ENCODE data around the gene TAF11. TPM values are rescaled to one million over a fixed set of nuclear protein-coding genes. Genes with fewer than 3 reads are reported as not detected.

The TAF11 gene
- total RNA-seq, 2 donors from 2014 or later, result 16.6 to 16.8 TPM

- H3K9me3 ChIP-seq, result no peaks in the 10 kb centered on the region
- TF ChIP-seq POLR2A (IDR thresholded peaks at IDR 0.05), result no peak
- TF ChIP-seq, protein P1, sequence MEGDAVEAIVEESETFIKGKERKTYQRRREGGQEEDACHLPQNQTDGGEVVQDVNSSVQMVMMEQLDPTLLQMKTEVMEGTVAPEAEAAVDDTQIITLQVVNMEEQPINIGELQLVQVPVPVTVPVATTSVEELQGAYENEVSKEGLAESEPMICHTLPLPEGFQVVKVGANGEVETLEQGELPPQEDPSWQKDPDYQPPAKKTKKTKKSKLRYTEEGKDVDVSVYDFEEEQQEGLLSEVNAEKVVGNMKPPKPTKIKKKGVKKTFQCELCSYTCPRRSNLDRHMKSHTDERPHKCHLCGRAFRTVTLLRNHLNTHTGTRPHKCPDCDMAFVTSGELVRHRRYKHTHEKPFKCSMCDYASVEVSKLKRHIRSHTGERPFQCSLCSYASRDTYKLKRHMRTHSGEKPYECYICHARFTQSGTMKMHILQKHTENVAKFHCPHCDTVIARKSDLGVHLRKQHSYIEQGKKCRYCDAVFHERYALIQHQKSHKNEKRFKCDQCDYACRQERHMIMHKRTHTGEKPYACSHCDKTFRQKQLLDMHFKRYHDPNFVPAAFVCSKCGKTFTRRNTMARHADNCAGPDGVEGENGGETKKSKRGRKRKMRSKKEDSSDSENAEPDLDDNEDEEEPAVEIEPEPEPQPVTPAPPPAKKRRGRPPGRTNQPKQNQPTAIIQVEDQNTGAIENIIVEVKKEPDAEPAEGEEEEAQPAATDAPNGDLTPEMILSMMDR (IDR thresholded peaks at IDR 0.05), result no peak
- DNase-seq (no peak), ATAC-seq (no peak)
- intact Hi-C loops (cut with DNase I), result no loop called here
- 83 to 98% methylated on average over 4 of the region's 4 CpGs for WGBS, 2 donors
- no peaks in the 10 kb centered on the region for H3K36me3 ChIP-seq (replicated peaks in 1 of 2; ENCODE audit: insufficient read depth in 1 of 2, low read depth in 2 of 2)
- no peaks in the 10 kb centered on the region for H3K27me3 ChIP-seq
- no peaks in the 10 kb centered on the region for H3K4me1 ChIP-seq
- no peak overlapping the region for H3K27ac ChIP-seq
- no peak overlapping the region for H3K4me3 ChIP-seq
These were observed 32.3 kb upstream of the TAF11 start for GRCh38 chr6:34920097-34920496.

- no peaks in the 10 kb centered on the region for H3K27me3 ChIP-seq
- no peaks in the 10 kb centered on the region for H3K9me3 ChIP-seq
- ATAC-seq (no peak), DNase-seq (no peak)
- WGBS, 2 donors, result 90 to 97% methylated on average over 1 of the region's 1 CpG
- H3K27ac ChIP-seq, result no peak overlapping the region
- H3K4me3 ChIP-seq, result no peak overlapping the region
- no peaks in the 10 kb centered on the region for H3K4me1 ChIP-seq
- H3K36me3 ChIP-seq (replicated peaks in 1 of 2; ENCODE audit: insufficient read depth in 1 of 2, low read depth in 2 of 2), result no peaks in the 10 kb centered on the region
- TF ChIP-seq, protein P1 (IDR thresholded peaks at IDR 0.05), result no peak
- TF ChIP-seq POLR2A (IDR thresholded peaks at IDR 0.05), result no peak
- intact Hi-C loops (cut with DNase I), result no loop called here
These were observed 31.8 kb upstream of the TAF11 start for GRCh38 chr6:34919651-34920050.

DNA sequence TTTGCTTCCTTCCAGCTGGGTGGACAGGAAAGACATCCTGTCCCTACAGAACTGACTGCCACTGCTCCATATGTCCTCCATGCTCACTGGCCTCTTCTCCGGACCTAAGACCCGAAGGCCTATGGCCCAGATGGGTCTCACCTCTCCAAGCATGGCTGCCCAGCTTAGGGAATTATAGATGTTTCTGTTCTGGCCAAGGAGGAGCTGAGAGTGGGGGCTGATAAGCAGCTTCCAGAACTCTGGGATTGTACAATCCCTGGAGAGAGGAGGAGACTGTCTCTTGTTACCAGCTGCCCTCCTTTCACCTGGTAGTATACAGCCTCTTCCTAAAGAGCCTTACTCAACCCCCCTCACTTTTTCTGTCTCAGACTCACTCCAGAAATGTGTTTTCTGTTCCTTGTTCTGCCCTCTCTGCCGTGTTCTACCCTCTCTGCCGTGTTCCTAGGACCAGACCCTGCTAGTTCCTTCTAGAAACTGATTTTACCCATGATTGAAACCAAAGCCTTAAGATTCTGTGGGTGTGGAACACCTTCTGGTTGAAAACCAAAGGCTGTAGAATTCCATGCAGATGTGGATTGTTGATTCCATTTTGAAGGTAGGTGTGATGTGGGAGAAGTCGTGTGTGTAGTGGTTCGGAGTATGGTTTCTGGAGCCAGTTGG, 29.9 kb upstream of the TAF11 start:
- no peaks in the 10 kb centered on the region for H3K36me3 ChIP-seq (replicated peaks in 1 of 2; ENCODE audit: insufficient read depth in 1 of 2, low read depth in 2 of 2)
- no peaks in the 10 kb centered on the region for H3K9me3 ChIP-seq
- no peaks in the 10 kb centered on the region for H3K4me1 ChIP-seq
- H3K27ac ChIP-seq, result no peak overlapping the region
- H3K27me3 ChIP-seq, result no peaks in the 10 kb centered on the region
- WGBS, 2 donors, result 85 to 92% methylated on average over 6 of the region's 6 CpGs
- TF ChIP-seq, protein P1 (IDR thresholded peaks at IDR 0.05), result no peak
- TF ChIP-seq POLR2A (IDR thresholded peaks at IDR 0.05), result no peak
- intact Hi-C loops (cut with DNase I), result no loop called here
- DNase-seq, result no peak
- ATAC-seq, result no peak
- H3K4me3 ChIP-seq, result no peak overlapping the region

DNA sequence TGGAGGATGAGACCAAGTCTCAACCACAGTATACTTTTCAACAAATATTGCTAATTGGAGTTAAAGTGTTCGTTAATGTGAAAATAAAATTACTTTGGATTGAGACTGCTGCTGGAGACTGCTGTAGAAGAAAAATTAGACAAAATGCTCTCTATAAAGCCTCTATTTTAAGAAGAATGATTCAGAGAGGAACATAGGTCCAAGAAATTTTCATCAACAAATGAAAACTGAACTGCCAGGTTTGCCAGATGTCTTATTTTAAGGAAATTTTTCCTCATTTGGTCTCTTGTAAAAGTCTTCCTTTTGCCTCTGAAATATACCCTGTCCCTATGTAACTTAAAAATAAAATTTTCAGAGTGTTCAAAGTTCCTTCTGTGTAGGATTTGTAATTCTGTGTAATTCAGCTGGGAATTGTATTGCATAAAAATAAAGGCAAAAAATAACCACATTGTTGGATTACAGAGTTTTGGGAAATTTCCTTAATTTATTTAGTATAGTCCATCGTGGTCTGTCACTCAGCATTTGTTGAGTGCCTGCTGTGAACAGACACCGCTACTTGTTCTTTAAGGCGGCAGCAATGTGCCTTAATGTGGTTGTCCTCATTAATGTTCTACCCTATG, 28.6 kb upstream of the TAF11 start:
- no peak for DNase-seq
- Histone ChIP-seq H3K4me1 (peaks cover 2% of the 10 kb centered on the region), H3K27ac (no peak overlapping the region), H3K36me3 (replicated peaks in 1 of 2; ENCODE audit: insufficient read depth in 1 of 2, low read depth in 2 of 2) (no peaks in the 10 kb centered on the region), H3K9me3 (no peaks in the 10 kb centered on the region), H3K27me3 (no peaks in the 10 kb centered on the region), H3K4me3 (no peak overlapping the region)
- 82 to 90% methylated on average over 4 of the region's 4 CpGs for WGBS, 2 donors
- TF ChIP-seq POLR2A (IDR thresholded peaks at IDR 0.05), result no peak
- TF ChIP-seq, protein P1 (IDR thresholded peaks at IDR 0.05), result no peak
- ATAC-seq, result no peak
- intact Hi-C loops (cut with DNase I), result no loop called here

GRCh38 chr6:34914358-34914757, 26.5 kb upstream of the TAF11 start:
- Histone ChIP-seq H3K36me3 (replicated peaks in 1 of 2; ENCODE audit: insufficient read depth in 1 of 2, low read depth in 2 of 2) (no peaks in the 10 kb centered on the region), H3K9me3 (no peaks in the 10 kb centered on the region), H3K4me3 (no peak overlapping the region), H3K27me3 (no peaks in the 10 kb centered on the region), H3K4me1 (peaks cover 11% of the 10 kb centered on the region), H3K27ac (no peak overlapping the region)
- 87 to 90% methylated on average over 4 of the region's 4 CpGs for WGBS, 2 donors
- ATAC-seq (no peak), DNase-seq (no peak)
- intact Hi-C loops (cut with DNase I), result no loop called here
- TF ChIP-seq POLR2A (IDR thresholded peaks at IDR 0.05), result no peak
- TF ChIP-seq, protein P1 (IDR thresholded peaks at IDR 0.05), result no peak
